ENCODE measurements around the gene PDK2.

Gene PDK2

GRCh38 chr17:50149417-50150353 is 54.5 kb downstream of the PDK2 start:
- no peak for DNase-seq (ENCODE audit: low read depth in 2 of 2)

GRCh38 chr17:50150354-50151040 is 55.3 kb downstream of the PDK2 start, which contains the start of gene PPP1R9B:
PPP1R9B (minus strand) TSS chr17:50150677; CDS start chr17:50150513, 164 bp downstream.
- DNase-seq (ENCODE audit: low read depth in 2 of 2): no peak

- DNase-seq (ENCODE audit: low read depth in 2 of 2): peak; percentile 80 to 82
These were observed 56.1 kb downstream of the PDK2 start for GRCh38 chr17:50151041-50151936.

GRCh38 chr17:50151937-50152547 is 56.9 kb downstream of the PDK2 start:
- peak in 1 of 2 experiments; percentile 77 for DNase-seq (ENCODE audit: low read depth in 2 of 2)

- DNase-seq (ENCODE audit: low read depth in 2 of 2): no peak
These were observed 57.6 kb downstream of the PDK2 start for GRCh38 chr17:50152736-50153135.

- DNase-seq (ENCODE audit: low read depth in 2 of 2): no peak
These were observed 58.8 kb downstream of the PDK2 start for GRCh38 chr17:50153650-50154575.

- no peak for DNase-seq (ENCODE audit: low read depth in 2 of 2)
These were observed 59.5 kb downstream of the PDK2 start for GRCh38 chr17:50154604-50155003.

GRCh38 chr17:50155115-50155819 is 60.1 kb downstream of the PDK2 start:
- DNase-seq (ENCODE audit: low read depth in 2 of 2): no peak

GRCh38 chr17:50157891-50158290 is 62.7 kb downstream of the PDK2 start:
- DNase-seq (ENCODE audit: low read depth in 2 of 2): no peak

- peak; percentile 81 to 82 for DNase-seq (ENCODE audit: low read depth in 2 of 2)
These were observed 66.1 kb downstream of the PDK2 start for GRCh38 chr17:50161023-50161910.

All from fibroblast of skin of left quadriceps (primary cell).